ENCODE data around the gene MKLN1.
"Not testable (repeated sequence)": the region's sequence is repeated elsewhere in the genome, so short reads cannot be mapped to it uniquely, and the experiment has no call there.

MKLN1 gene

GRCh38 chr7:131327626-131328376 is at the start of gene MKLN1:
Gene MKLN1, plus strand, starts transcription at chr7:131327876. Its CDS starts 24 bp downstream, at chr7:131327900.
- ATAC-seq = peak; percentile 93
- peak; percentile 95 for DNase-seq

DNA sequence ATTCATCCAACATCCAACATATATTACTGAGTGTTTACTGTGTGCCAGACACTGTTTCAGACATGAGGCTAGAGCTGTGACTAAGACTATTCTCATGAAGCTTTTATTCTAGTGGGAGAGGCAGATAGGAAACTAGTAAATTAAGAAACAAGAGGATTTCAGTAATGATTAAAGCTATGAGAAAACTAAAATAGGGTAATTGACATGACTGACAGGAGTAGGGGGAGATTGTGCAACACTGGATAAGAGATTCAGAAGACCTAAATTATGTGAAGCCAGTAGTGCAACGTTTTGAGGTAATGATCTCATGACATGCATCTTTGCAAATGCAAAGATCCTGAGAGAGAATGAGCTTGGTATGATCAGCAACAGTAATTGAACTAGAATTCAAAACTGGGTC is 48.6 kb upstream of the MKLN1 start:
- DNase-seq = no peak
- no peak for ATAC-seq

DNA sequence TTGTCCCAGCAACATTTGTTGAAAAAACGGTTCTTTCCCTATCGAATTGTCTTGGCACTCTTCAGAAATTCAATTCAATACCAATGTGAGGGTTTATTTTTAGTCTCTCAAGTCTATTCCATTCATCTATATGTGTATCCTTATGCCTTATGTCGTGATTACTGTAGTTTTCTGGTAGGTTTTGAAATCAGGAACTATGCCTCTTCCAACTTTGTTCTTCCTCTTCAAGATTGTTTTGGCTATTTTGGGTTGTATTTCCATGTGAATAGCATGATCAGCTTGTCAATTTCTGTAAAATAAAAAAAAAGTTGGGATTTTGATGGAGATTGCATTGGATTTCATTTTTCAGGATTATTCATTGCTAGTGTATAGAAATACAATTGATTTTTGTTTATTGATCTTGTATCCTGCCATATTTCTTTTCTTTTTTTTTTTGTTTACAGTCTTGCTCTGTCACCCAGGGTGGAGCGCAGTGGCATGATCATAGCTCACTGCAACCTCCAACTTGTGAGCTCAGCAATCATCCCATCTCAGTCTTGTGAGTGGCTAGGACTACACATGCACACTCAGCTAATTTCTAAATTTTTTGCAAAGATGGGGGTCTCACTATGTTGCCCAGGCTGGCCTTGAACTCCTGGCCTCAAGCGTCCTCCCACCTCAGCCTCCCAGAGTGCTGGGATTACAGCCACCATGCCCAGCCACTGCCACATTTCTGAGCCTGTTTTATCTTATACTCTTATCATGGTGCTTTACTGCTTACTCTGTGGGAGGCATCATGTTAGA is 46.2 kb upstream of the MKLN1 start:
- ATAC-seq = no peak
- DNase-seq = no peak

DNA sequence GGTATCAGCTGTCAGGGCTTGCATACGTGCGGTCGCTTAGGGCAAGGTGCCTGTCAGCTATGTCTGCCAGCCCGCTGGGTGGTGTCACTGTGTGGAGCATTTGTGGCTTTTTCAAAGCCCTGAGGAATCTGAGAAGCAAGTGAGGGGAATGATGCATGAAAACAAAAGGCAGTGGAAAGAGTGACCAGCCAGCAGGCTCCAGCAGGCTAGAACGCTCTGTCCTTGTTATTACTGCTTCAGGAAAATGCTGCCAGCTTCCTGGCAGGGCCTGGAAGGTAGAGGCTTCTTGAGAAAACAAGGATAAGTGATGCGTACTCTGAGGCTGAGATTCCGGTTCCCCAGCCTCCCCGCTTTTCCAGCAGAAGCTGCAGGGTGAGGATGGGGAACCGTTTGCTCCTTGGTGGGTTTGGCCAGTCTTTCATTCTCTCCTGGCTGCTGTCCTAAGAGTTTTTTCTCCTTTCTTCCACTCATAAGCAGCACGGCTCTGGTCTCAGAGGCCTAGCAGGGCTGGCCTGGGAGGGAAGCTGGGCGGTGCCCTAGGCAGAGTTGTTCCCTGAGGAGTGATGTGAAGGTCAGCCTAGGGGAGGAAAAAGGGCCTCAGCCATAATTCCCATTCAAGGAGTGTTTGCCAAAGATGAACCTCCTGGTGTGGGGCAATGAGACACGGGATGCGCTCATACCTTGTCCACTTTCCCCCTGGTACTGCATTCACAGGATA is 42.8 kb upstream of the MKLN1 start:
- no peak for DNase-seq
- no peak for ATAC-seq

DNA sequence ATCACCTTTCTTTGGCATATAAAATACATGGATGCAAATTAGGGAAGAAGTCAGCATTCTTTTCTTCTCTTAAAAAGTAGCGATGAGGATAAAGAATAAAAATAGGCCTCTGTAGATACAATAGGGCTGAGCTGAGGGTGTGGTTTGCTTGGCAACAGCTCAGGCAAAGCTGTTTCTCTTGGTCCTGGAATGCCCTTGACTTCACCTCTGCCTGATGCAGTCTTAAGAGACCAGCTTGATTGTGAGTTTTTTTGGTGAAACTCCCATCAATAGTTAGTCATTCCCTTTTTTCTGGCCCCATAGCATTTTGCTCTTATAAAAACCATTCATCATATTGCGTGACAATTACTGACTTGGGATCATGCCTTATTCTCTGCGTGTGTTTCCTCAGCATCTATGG is 42.1 kb upstream of the MKLN1 start:
- DNase-seq (no peak), ATAC-seq (no peak)

DNA sequence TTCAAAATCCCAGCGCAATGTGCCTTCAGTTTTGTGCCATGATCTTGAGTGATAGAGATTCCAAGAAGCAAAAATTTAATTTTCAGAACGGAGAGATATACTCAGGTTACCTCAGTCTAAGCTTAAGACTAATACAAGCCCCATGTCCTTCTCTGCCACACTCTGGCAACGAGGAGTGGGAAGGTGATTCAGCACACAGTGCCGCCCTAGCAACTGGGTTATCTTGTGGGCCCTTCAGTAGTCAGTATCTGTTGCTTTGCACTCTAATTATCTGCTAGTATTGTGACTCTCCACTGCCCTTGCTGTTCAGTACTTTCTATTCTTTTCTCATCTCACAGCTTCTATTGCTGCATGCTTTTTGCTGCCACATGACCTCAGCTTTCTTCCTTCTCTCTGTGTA is 39.2 kb upstream of the MKLN1 start:
- DNase-seq (no peak), ATAC-seq (no peak)

- ATAC-seq (no peak), DNase-seq (no peak)
These were observed 38.6 kb upstream of the MKLN1 start for GRCh38 chr7:131289051-131289450.

DNA sequence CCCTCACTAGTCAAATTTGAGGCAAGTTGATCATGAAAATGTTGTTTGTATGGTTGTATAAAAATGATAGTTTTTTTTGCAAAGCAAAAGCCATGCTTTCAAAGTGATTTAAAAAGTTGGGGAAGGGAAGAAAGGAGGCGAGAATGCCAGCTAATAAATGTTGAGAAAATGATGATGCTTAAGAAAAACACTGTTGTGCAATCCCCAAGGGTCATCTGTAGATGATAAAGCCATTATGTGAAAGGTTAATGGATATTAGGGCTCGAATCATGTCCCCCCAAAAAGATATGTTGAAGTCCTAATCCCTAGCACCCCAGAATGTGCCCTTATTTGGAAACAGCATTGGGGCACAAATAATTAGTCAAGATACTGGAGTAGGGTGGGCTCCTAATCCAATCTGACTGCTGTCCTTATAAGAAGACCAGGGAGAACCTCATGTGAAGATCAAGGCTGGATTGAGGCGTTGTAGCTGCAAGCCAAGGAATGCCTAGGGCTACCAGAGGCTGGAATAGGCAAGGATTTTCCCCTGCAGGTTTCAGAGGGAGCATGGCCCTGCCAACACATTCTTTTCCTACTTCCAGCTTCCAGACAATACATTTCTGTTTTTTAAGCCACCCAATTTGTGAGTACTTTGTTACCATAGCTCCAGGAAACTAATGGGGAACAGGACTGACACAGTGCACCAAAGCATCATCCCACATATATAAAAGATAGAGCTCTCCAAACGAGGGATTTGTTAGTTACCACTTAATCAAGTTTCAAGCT is 35.4 kb upstream of the MKLN1 start:
- no peak for DNase-seq
- ATAC-seq = no peak

DNA sequence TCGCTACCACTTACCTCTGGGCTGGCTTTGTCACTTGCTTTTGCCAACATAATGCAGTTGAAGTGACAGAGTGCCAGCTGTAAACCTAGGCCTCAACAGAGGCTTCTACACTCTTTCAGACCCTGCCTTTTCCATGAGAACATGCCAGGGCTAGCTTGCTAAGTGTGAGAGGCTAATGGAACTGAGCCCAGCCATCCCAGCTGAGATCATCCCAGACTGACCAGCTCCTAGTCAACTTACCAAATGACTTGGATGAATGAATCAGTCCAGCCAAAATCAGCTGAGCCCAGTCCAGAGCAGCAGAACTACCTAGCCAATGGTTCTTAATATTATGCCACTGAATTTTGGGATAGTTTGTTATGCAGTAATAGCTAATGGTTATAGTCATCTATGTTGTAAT is 34.7 kb upstream of the MKLN1 start:
- DNase-seq (no peak), ATAC-seq (no peak)

GRCh38 chr7:131294553-131294952 is 33.1 kb upstream of the MKLN1 start:
- ATAC-seq = no peak

DNA sequence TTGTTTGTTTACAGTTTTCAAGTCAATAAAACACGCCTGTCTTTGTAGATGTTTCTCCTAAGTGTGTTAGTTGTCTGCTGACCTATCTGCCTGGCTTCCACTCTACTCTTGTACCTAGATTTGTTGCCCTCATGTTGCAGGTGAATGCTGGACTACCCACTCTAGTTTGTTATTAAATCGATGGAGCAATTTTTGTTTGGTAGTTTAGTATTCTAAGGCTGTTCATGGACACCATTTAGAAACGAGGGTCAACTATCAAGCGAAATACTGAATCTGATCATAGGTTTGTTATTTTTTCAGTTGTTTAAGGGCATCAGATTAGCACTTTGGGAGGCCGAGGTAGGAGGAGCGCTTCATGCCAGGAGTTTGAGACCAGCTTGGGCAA is 29.1 kb upstream of the MKLN1 start:
- ATAC-seq = no peak
- no peak for DNase-seq

More at GRCh38 chr7:131294553-131294952, 33.1 kb upstream of the MKLN1 start:
- no peak for DNase-seq

DNA sequence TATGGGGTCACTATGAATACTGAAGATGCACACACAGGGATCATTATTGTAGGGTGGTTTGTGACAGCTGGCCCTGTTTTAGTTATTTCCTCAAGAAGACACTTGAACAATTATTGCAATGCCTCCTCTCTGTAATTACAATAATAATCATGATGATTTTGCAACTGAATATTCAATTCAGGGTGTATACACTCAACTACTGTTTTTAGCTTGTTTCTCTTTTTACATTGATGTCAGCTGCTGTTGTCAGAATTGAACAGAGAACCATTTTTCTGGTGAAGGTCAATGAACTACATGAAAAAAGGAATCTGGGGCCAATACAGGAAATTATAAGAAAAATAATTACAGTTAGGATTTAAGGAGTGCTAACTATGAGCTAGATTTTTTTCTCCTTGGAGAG is 28.6 kb upstream of the MKLN1 start:
- ATAC-seq (no peak), DNase-seq (no peak)

DNA sequence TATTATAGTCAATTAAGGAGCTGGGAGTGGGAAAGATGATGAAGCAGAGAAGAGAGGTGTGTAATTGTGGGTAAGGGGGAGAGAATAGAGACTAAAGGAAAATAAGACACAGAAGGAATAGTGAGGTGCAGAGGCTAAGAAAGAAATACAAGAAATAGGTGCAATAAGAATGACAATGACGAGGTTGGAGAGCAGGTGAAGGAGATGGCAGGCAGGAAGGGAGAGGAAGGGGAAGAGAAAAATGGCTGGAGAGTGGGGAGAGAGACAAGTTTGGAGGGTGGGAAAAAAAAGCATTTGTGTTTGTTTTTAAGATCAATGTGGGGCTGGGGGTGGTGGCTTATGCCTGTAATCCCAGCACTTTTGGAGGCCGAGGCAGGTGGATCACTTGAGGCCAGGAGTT is 27.6 kb upstream of the MKLN1 start:
- no peak for ATAC-seq

GRCh38 chr7:131300572-131301466 is 26.9 kb upstream of the MKLN1 start:
- ATAC-seq = no peak
- no peak for DNase-seq

More for the DNA sequence above, 27.6 kb upstream of the MKLN1 start:
- no peak for DNase-seq

- ATAC-seq (no peak), DNase-seq (no peak)
These were observed 25.2 kb upstream of the MKLN1 start for GRCh38 chr7:131302446-131302845.

DNA sequence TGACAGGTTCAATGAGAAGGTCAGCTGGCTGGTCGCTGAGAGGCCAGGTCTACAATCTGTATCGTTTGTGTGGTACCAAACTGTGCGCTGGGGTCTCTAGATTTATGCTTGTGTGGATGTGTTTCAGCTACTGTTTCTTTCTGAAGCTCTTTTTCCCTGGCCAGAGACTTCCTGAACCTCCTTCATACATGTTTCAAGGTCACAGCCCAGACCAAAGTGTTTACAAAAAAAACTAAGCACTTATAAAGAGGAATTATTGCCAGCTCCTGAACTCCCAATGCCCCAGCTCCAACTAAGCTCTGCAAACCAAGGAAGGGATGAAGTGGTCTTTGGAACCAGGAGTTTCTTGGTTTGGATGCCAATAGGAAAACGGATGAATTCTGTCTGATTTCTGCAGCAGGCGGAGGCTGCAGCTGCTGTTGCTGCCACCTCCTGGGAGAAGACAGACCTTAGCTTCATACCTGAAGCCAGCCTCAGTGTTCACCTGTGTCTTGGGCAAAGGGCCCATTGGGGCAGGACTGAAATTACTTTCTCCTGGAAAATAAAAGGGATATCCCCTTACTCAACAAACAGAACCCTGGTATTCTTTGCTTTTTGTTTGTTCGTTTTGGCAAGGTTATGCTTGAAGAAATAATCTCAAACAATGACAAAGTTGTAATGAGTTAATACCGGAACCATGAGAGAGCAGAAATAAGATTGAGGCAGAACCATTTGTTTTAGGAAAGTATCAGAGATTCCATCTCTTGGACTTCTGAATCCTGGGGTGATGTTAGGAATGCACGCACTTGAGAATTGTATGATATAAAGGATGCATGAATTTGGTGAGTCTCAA is 24.6 kb upstream of the MKLN1 start:
- DNase-seq = no peak
- no peak for ATAC-seq

DNA sequence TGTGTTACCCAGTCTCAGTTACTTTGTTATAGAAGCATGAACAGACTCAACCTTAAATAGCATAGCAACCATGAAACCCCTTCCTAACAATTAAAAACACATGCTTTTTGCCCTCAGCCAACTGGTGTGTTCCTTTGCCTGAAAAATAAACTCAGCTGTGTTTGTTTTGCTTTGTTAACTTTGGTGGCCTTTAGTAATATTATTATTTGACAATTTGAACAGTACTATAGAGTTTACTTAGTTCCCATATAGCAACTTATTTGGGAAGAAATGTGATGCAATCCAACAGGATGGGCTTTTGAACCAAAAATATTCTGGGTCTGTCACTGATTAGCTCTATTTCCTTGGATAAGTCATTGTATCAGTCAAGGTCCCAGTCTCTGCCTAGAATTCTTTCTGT is 22.5 kb upstream of the MKLN1 start:
- DNase-seq = no peak
- no peak for ATAC-seq

- not testable (repeated sequence) for ATAC-seq, DNase-seq
These were observed 21.6 kb upstream of the MKLN1 start for GRCh38 chr7:131306041-131306440.

- DNase-seq (no peak), ATAC-seq (no peak)
These were observed 20.9 kb upstream of the MKLN1 start for GRCh38 chr7:131306777-131307176.

DNA sequence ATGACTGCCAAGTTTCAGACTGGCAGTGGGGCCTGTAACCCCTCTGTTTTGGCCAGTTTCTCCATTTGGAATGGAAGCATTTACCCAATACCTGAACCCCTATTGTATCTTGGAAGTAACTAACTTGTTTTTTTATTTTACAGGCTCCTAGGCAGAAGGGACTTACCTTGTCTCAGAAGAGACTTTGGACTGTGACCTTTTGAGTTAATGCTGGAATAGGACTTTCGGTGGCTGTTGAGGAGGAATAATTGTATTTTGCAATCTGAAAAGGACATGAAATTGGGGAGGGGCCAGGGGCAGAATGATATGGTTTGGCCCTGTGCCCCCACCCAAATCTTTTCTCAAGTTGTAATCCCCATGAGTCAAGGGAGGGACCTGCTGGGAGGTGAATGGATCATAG is 20.0 kb upstream of the MKLN1 start:
- DNase-seq = no peak

More for the DNA sequence above, 20.0 kb upstream of the MKLN1 start:
- no peak for ATAC-seq

Data from stimulated activated naive CD8-positive, alpha-beta T cell treated with anti-CD3 and anti-CD28 coated beads, Interleukin-15, Interleukin-2, amounts not matched to agents 100 U/mL and 50 U/mL, for 24 hours (primary cell).